Fibroblast of skin of right biceps (primary cell): ENCODE results near the gene ILDR1.

Source experiments
- DNase-seq: peaks from one replicate; pipeline ENCODE4 v3.0.0-alpha.2; 2013

The ILDR1 gene

GRCh38 chr3:121989943-121990342 is 32.1 kb downstream of the ILDR1 start:
- DNase-seq: no peak

- DNase-seq: no peak
Measured at GRCh38 chr3:121988146-121988545, 33.9 kb downstream of the ILDR1 start.

GRCh38 chr3:121985846-121986245 is 36.2 kb downstream of the ILDR1 start:
- no peak for DNase-seq

- DNase-seq: no peak
Measured at GRCh38 chr3:121981473-121981872, 40.6 kb downstream of the ILDR1 start.

- no peak for DNase-seq
Measured at GRCh38 chr3:121980450-121980796, 41.6 kb downstream of the ILDR1 start.

GRCh38 chr3:121979734-121980449 is 42.2 kb downstream of the ILDR1 start:
- no peak for DNase-seq

GRCh38 chr3:121979246-121979645 is 42.8 kb downstream of the ILDR1 start:
- DNase-seq: no peak

- no peak for DNase-seq
Measured at GRCh38 chr3:121976727-121977126, 45.3 kb downstream of the ILDR1 start.

GRCh38 chr3:121975702-121976302 is 46.2 kb downstream of the ILDR1 start:
- DNase-seq: no peak

GRCh38 chr3:121974601-121975111 is 47.4 kb downstream of the ILDR1 start:
- DNase-seq: no peak

GRCh38 chr3:121970047-121970446 is 52.0 kb downstream of the ILDR1 start:
- DNase-seq: no peak

GRCh38 chr3:121969631-121970030 is 52.4 kb downstream of the ILDR1 start:
- DNase-seq: no peak

- DNase-seq: no peak
Measured at GRCh38 chr3:121963608-121964007, 58.4 kb downstream of the ILDR1 start.

- no peak for DNase-seq
Measured at GRCh38 chr3:121962443-121962842, 59.6 kb downstream of the ILDR1 start.

- no peak for DNase-seq
Measured at GRCh38 chr3:121961283-121961682, 60.8 kb downstream of the ILDR1 start.

- no peak for DNase-seq
Measured at GRCh38 chr3:121958801-121959200, 63.2 kb downstream of the ILDR1 start.

- no peak for DNase-seq
Measured at GRCh38 chr3:121957674-121958415, 64.2 kb downstream of the ILDR1 start.

GRCh38 chr3:121956363-121956762 is 65.7 kb downstream of the ILDR1 start:
- DNase-seq: no peak

GRCh38 chr3:121951291-121951919 is 70.6 kb downstream of the ILDR1 start:
- DNase-seq: no peak

GRCh38 chr3:121948641-121949040 is 73.4 kb downstream of the ILDR1 start:
- DNase-seq: no peak

GRCh38 chr3:121943431-121943830 is 78.6 kb downstream of the ILDR1 start:
- no peak for DNase-seq

- DNase-seq: no peak
Measured at GRCh38 chr3:121942116-121942786, 79.8 kb downstream of the ILDR1 start.

GRCh38 chr3:121941592-121941991 is 80.5 kb downstream of the ILDR1 start:
- DNase-seq: no peak
